HK-2 (cell line): ENCODE data around the gene CLDN10.
A peak's percentile ranks its signal among the peaks of the same experiment; 100 is the strongest.
"Not testable (repeated sequence)": the region's sequence is repeated elsewhere in the genome, so short reads cannot be mapped to it uniquely, and the experiment has no call there.

Experiments
- DNase-seq: peaks from one replicate; pipeline ENCODE4 v3.0.0-alpha.2; 2018; ENCODE audit not compliant: unreplicated experiment

Gene CLDN10, protein sequence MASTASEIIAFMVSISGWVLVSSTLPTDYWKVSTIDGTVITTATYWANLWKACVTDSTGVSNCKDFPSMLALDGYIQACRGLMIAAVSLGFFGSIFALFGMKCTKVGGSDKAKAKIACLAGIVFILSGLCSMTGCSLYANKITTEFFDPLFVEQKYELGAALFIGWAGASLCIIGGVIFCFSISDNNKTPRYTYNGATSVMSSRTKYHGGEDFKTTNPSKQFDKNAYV

GRCh38 chr13:95552539-95553441 lies at the start of gene CLDN10:
CLDN10 (plus strand) TSS chr13:95552720; CDS start chr13:95552754, 34 bp downstream.
- DNase-seq = no peak

DNA sequence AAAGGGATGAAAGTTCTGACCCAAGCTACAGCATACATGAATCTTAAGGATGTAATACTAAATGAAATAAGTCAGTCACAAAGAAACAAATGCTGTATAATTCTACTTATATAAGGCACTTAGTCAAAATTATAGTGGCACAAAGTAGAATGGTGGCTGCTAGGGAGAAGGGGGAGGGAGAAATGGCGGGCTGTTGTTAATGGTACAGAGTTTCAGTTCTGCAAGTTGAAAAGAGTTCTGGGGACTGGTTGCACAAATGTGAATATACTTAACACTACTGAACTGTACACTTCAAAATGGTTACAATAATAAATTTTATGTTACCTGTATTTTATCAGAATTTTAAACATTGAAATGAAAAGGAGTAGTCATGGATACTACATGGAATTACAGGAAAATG lies 48.9 kb upstream of the CLDN10 start:
- no peak for DNase-seq

DNA sequence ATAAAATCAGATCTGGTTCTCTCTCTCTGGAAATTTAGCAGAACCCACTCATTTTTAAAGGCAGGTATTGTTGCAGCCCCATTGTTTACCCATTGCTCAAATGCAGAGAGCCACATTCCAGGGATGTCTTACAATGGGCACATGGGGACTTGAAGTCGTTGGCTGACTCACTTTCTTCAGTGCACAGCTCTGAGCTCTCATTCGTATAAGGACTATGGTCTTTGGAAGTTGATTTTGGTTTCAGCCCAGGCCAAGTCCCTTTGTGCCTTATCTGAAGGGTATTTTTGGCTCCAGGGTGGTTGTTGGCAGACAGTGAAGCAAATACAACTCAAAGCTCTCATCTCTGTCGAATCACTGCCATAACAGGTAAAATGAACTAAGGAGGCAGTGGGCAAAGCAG lies 47.3 kb upstream of the CLDN10 start:
- DNase-seq = no peak

DNA sequence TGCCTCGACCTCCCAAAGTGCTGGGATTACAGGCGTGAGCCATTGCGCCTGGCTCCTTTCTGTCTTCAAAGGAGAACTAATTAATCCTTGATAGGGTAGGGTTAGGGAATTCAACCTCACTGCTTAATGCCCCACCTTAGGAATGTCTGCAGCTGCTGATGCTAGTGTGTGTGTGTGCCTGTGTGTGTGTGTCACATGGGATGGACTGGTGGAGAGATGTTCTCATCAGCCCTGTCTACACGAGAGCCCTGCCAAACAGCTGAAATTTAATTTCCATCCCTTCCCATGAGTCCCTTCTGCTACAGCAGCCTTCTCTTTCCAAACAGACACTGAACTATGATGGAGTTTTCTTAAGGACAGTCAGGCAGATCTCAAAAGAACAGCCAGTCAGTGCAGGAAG lies 46.5 kb upstream of the CLDN10 start:
- no peak for DNase-seq

DNA sequence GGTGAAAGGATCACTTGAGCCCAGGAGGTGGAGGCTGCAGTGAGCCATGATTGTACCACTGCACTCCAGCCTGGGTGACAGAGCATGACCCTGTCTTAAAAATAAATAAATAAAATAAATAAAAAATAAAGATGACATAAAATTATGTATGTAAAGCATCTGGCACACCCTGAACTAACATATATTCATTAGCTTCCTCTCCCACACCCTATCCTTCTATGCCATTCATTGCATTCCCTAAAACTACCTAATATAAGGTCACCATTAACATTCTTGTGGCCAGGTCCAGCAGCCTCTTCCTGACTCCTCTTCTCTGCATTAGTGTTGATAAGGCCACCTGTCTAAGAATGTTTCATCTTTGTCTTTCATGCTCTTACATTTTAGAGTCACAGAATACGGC lies 44.5 kb upstream of the CLDN10 start:
- no peak for DNase-seq

DNA sequence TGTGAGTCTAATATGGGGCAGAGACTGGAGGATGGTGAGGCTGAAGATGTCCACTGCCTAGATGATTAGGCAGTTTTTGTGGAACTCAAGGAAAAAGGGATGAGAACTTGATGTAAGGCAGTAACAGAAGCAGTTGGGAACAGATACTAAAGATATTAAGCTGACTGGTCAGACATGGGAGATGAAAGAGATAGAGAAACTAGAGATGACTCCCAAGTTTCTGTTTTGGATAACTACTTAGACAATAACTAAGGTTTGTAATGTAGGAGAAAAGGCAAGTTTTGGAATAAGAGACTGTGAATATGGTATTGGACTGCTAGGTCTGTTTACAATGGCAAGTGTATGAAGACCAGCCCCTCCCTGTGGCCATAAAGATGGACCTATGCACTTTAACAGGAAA lies 43.5 kb upstream of the CLDN10 start:
- no peak for DNase-seq

DNA sequence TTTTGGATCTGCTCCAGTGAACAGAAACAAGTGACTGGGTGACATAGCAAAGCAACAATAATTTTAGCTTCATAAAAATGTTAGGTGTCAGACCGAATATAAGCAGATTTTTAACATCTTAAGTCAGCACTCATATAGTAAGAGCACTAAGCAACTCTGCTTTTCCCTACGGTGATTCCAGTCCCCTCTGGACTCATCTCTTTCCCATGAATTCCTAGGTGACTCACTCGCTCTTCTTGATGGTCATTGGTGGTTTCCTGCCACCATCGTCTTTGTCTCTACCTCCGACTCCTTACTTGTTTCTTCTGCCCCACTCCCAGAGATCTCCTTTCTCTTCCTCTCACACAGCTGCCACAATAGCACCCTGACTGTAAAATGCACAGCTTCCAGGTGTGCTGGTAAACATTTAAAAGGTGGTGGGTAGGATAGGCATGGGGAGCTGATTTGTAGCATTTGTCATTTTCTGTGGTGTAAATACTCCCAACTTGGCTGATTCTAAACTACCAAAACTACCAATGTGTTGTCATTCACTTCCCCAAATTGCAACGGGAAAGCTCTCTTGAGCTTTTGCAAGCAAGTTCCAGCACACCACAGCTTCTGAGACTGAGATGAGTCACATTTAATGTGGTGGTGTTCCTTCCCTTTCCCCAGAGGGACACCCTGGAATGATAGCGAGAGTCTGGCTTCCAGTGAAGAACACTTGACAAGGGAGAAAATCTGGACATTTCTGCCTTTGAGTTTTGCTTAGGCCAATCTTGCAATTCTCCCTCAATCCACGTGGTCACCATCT lies 42.8 kb upstream of the CLDN10 start:
- no peak for DNase-seq

- no peak for DNase-seq
Measured at GRCh38 chr13:95510950-95511349, 41.6 kb upstream of the CLDN10 start.

- no peak for DNase-seq
Measured at GRCh38 chr13:95512424-95512823, 40.1 kb upstream of the CLDN10 start.

DNA sequence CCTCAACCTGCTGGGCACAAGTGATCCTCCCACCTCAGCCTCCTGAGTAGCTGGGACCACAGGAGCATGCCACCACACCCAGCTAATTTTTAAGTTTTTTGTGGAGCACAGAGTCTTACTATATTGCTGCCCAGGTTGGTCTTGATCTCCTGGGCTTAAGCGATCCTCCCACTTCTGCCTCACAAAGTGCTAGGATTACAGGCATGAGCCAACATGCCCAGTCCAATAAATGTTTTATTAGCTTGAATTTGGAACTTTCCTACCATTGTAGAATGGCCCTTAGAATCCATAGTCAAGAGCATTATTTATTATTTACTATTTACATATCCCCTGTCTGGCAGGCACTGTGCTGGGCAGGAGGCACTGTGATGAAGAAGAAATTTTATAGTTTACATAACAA lies 39.6 kb upstream of the CLDN10 start:
- DNase-seq = no peak

GRCh38 chr13:95515606-95516005 lies 36.9 kb upstream of the CLDN10 start:
- DNase-seq = not testable (repeated sequence)

GRCh38 chr13:95516021-95516420 lies 36.5 kb upstream of the CLDN10 start:
- no peak for DNase-seq

DNA sequence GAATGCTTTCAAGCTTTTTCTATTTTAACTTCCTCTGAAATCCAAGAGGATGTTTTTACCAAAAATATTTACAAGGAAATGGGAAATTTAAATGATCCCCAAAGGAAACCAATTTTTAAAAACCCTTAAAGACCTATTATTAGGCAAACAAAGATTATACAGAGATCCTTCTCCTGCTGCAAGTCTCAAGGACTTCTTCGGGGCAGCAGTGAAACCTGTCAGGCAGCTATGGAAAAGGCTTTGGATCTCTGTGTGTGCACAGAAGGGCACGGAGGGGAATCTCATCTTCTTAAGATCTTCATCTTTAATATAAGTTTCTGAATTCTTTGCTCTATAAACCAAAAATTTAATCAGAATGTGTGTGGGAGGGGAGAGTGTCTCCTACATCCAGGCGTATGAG lies 36.0 kb upstream of the CLDN10 start:
- DNase-seq = no peak

- no peak for DNase-seq
Measured at GRCh38 chr13:95523598-95523997, 28.9 kb upstream of the CLDN10 start.

- DNase-seq = no peak
Measured at GRCh38 chr13:95524264-95524901, 28.1 kb upstream of the CLDN10 start.

GRCh38 chr13:95527955-95528354 lies 24.6 kb upstream of the CLDN10 start:
- no peak for DNase-seq

- no peak for DNase-seq
Measured at GRCh38 chr13:95530178-95530577, 22.3 kb upstream of the CLDN10 start.

DNA sequence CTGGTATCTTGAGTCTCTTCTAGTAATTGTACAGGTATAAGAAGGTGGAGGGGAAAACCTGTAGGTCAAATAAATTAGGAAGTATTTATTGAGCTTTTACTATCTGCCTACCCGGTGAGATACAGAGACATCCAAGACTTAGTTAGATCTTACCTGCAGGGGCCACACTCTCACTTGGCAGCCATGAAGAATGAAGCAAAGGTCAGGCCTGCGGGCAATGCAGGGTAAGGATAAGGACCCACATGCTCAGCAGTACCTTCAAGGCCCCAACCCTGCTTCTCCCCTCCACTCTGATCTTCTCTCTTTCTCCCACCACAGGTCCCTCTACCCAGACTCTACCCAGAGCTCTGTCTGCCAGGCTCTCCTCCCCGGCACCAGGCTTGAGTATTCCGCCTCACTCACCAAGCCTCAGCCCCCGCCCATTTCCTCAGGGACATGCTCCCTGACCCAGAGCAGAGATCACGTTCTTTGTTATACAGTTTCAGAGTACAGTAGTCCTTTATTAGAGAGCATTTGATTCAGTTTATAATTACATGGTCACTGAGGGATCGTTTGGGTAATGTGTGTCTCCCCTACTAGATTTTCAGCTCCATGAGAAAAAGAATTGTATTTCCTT lies 18.9 kb upstream of the CLDN10 start:
- DNase-seq = no peak

GRCh38 chr13:95535243-95535642 lies 17.3 kb upstream of the CLDN10 start:
- DNase-seq = peak; percentile 35

DNA sequence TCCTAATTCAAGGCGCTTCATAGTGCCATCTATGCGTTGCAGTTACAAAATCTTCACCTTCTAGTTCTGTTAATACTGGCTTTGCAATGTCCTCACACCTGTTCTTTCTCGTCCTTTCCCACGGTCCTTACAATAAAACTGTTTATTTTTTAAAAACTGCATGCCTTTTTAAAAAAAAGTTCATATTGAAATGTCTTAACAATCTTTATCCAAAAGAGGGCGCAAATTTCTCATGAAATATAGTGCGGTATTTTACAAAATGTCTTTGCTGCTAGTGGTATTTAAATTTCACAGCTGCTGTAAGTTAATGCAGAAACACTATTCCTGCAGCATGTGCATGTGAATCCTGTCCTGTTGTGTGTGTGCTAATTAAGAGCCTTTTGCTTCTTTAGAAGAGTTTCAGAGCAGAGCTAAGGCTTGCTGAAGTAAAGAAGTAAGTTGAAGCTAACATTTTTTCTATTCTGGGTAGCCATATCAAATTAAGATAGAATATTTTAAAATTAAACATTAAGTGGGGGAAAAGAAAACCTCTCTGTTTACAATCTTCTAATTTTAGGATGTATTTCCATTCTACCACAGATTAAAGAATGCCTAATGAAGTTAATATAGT lies 15.8 kb upstream of the CLDN10 start:
- no peak for DNase-seq

GRCh38 chr13:95540888-95541287 lies 11.6 kb upstream of the CLDN10 start:
- DNase-seq = no peak
